ENCODE measurements around the gene COMMD3. TPM values are rescaled to one million over a fixed set of nuclear protein-coding genes. Genes with fewer than 3 reads are reported as not detected.

The COMMD3 gene
- total and polyA plus RNA-seq, 9 of the 15 experiments (the other 6 are each of a cell fraction or from before 2014, with no cell fraction given) = 50.7 to 217 (median 80.1) TPM

DNA sequence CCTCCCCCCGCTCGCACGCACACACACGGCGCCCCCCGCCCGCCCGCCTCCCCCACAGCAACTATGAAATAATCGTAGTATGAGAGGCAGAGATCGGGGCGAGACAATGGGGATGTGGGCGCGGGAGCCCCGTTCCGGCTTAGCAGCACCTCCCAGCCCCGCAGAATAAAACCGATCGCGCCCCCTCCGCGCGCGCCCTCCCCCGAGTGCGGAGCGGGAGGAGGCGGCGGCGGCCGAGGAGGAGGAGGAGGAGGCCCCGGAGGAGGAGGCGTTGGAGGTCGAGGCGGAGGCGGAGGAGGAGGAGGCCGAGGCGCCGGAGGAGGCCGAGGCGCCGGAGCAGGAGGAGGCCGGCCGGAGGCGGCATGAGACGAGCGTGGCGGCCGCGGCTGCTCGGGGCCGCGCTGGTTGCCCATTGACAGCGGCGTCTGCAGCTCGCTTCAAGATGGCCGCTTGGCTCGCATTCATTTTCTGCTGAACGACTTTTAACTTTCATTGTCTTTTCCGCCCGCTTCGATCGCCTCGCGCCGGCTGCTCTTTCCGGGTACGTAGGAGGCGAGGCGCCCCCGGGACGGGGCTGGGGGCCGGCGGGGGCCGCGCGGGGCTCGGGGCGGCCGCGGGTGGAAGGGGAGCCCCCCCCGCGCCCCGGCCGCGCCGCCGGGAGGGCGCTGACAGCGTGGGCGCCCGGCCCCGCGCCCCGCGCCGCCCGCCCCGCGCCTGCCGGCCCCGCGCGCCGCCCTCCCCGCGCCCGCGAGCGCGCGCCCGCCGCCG lies 5.2 kb downstream of the COMMD3 start (continued):
- peak; percentile 89 for TF ChIP-seq SMAD4 (CRISPR knock-in tag; conservative IDR thresholded peaks at IDR 0.05)
- TF ChIP-seq MIER1 (IDR thresholded peaks at IDR 0.05; ENCODE audit: low read depth) = no peak
- TF ChIP-seq CTBP1 (IDR thresholded peaks at IDR 0.05; ENCODE audit: borderline replicate concordance) = peak; percentile 78
- TF ChIP-seq HDAC1 (IDR thresholded peaks at IDR 0.05) = peak in 1 of 2 experiments; percentile 56; a peak in 1 of 4 replicates
- TF ChIP-seq PHF21A (IDR thresholded peaks at IDR 0.05; ENCODE audit: borderline replicate concordance, low read depth) = 0 out of 2 replicates have a peak, but pooled peaks have one; percentile 53
- TF ChIP-seq ZNF354B (CRISPR knock-in tag; IDR thresholded peaks at IDR 0.05) = no peak
- no peak for TF ChIP-seq AFF1 (IDR thresholded peaks at IDR 0.05; ENCODE audit: low read depth in 1 of 2, partially characterized antibody in 2 of 2)
- 0 out of 2 replicates have a peak, but pooled peaks have one; percentile 42 for TF ChIP-seq NBN (IDR thresholded peaks at IDR 0.05; ENCODE audit: low read depth)
- no peak for TF ChIP-seq FOXK2 (conservative IDR thresholded peaks at IDR 0.05 in 1 of 2, IDR thresholded peaks at IDR 0.05 in 1 of 2; ENCODE audit: low read depth in 2 of 2)
- TF ChIP-seq POLR2AphosphoS5 (IDR thresholded peaks at IDR 0.05; ENCODE audit: control insufficient read depth, insufficient read depth, low read depth, low read length) = peak; percentile 73; the same call in 1 of the 2 replicates
- 0 out of 2 replicates have a peak, but pooled peaks have one; percentile 42 for TF ChIP-seq THRB (CRISPR knock-in tag; conservative IDR thresholded peaks at IDR 0.05)
- 0 out of 2 replicates have a peak, but pooled peaks have one; percentile 24 for TF ChIP-seq MYC (IDR thresholded peaks at IDR 0.05; ENCODE audit: low read depth, low read length)
- no peak for TF ChIP-seq MYC (CRISPR knock-in tag; IDR thresholded peaks at IDR 0.05; ENCODE audit: borderline replicate concordance, low read depth)
- TF ChIP-seq DDX20 (tag; IDR thresholded peaks at IDR 0.05; ENCODE audit: low read depth) = no peak
- TF ChIP-seq, protein P1, sequence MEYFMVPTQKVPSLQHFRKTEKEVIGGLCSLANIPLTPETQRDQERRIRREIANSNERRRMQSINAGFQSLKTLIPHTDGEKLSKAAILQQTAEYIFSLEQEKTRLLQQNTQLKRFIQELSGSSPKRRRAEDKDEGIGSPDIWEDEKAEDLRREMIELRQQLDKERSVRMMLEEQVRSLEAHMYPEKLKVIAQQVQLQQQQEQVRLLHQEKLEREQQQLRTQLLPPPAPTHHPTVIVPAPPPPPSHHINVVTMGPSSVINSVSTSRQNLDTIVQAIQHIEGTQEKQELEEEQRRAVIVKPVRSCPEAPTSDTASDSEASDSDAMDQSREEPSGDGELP (CRISPR knock-in tag; IDR thresholded peaks at IDR 0.05; ENCODE audit: borderline replicate concordance) = peak; percentile 55; the same call in 1 of the 2 replicates
- no peak for TF ChIP-seq BMI1 (IDR thresholded peaks at IDR 0.05; ENCODE audit: low read length)
- TF ChIP-seq FIP1L1 (IDR thresholded peaks at IDR 0.05; ENCODE audit: low read depth, low read length, poor library complexity, severe bottlenecking) = peak; percentile 98
- no peak for TF ChIP-seq NFIX (CRISPR knock-in tag; IDR thresholded peaks at IDR 0.05; ENCODE audit: low read depth)
- TF ChIP-seq POLR2B (IDR thresholded peaks at IDR 0.05; ENCODE audit: low read depth, partially characterized antibody) = peak; percentile 51
- peak; percentile 65 for TF ChIP-seq TAF1 (IDR thresholded peaks at IDR 0.05; ENCODE audit: control insufficient read depth, extremely low read depth, insufficient read depth, low read length, severe bottlenecking)
- TF ChIP-seq U2AF2 (optimal IDR thresholded peaks at IDR 0.05; ENCODE audit: low read depth, low read length) = no peak

Data from K562 (cell line).